HepG2 (cell line): ENCODE measurements around the gene TBX15.

Source experiments
- EZH2 ChIP-seq: conservative IDR thresholded peaks from 2 replicates; pipeline ENCODE4 v1.6.1; 2012; ENCODE audit warnings: mild to moderate bottlenecking, low read depth, low read length, moderate library complexity
- FOXP1 ChIP-seq, 2 experiments: fragments of 450-650 bp in 1 of 2; IDR thresholded peaks; 2 replicates each; pipeline ENCODE4 v1.6.1; 2017 to 2018; ENCODE audit warnings: antibody characterized with exemption in 1 of 2
- NR2F1 ChIP-seq, 2 experiments: fragments of 450-650 bp in 1 of 2; formaldehyde crosslinking in 1 of 2; IDR thresholded peaks; 2 replicates each; pipeline versions ENCODE4 v1.5.0 to v1.6.1; 2016 to 2020; ENCODE audit warnings: mild to moderate bottlenecking in 1 of 2, missing compliant biosample characterization in 1 of 2, missing genetic modification reagents in 1 of 2, moderate library complexity in 1 of 2
- TOE1 ChIP-seq: sonication (generic); formaldehyde crosslinking; IDR thresholded peaks from 2 replicates; pipeline ENCODE4 v1.4.0; 2020; ENCODE audit warnings: mild to moderate bottlenecking, missing genetic modification reagents
- ZFYVE20 ChIP-seq: sonication (generic); formaldehyde crosslinking; IDR thresholded peaks from 2 replicates; pipeline ENCODE4 v1.8.0; 2023; ENCODE audit warnings: low read depth, mild to moderate bottlenecking, moderate library complexity, missing genetic modification reagents, borderline replicate concordance
- ZNF274 ChIP-seq: sonication (generic); formaldehyde crosslinking; IDR thresholded peaks from 2 replicates; pipeline ENCODE4 v1.5.1; 2020; ENCODE audit warnings: mild to moderate bottlenecking, missing genetic modification reagents
- ZNF432 ChIP-seq: sonication (generic); formaldehyde crosslinking; IDR thresholded peaks from 2 replicates; pipeline ENCODE4 v1.5.0; 2020; ENCODE audit warnings: missing genetic modification reagents, mild to moderate bottlenecking, borderline replicate concordance

DNA sequence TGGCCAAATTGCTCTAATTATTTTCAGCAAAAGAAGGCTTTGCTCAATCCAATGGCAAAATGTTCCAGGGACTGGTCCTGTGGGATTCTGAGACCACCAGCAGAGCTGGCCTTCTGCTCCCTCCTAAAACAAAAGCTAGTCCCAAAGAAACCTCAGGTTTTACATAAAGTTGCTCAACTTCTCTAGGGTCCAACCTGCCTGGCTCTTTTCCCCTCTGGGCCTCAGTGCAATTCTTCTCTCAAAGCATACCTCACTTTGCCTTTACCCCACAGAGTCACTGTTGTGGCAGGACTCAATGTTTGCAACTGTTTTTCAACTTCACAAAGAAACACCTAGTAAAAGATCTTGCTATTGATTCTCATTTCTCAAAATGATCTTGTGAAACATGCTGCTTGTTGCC, 39.8 kb downstream of the TBX15 start:
- TF ChIP-seq NR2F1 (CRISPR knock-in tag; IDR thresholded peaks at IDR 0.05), result no peak
- no peak for TF ChIP-seq FOXP1 (IDR thresholded peaks at IDR 0.05)
- TF ChIP-seq FOXP1 (CRISPR knock-in tag; IDR thresholded peaks at IDR 0.05), result no peak
- no peak for TF ChIP-seq ZNF274
- no peak for TF ChIP-seq TOE1 (CRISPR knock-in tag)
- TF ChIP-seq ZNF432 (CRISPR knock-in tag), result no peak
- no peak for TF ChIP-seq EZH2
- TF ChIP-seq ZFYVE20, result no peak
